ENCODE data around the gene KCNN1. TPM values are rescaled to one million over a fixed set of nuclear protein-coding genes. Genes with fewer than 3 reads are reported as not detected.

KCNN1 gene
- total and polyA plus RNA-seq, 2 of the 13 experiments (the other 11 are each of a cell fraction or from before 2014, with no cell fraction given) = 0.04 TPM; not detected in 1

GRCh38 chr19:17942181-17942580 lies 24.7 kb upstream of the KCNN1 start:
- Histone ChIP-seq H3K4me1 (ENCODE audit: insufficient read depth, low read length) (peaks cover 4% of the 10 kb centered on the region), H3K9me3 (ENCODE audit: low read length) (no peaks in the 10 kb centered on the region), H3K4me2 (ENCODE audit: low read depth, low read length) (no peak overlapping the region), H3K27me3 (ENCODE audit: control insufficient read depth in 1 of 2, insufficient read depth in 2 of 2, low read length in 2 of 2) (no peaks in the 10 kb centered on the region), H2AFZ (ENCODE audit: low read length) (no peak overlapping the region), H4K20me1 (ENCODE audit: insufficient read depth, low read length) (no peaks in the 10 kb centered on the region), H3K9ac (ENCODE audit: insufficient read depth, low read depth, low read length) (no peak overlapping the region), H3K27ac (ENCODE audit: extremely low read length, insufficient read depth, low read length) (no peak overlapping the region), H3K36me3 (replicated peaks in 1 of 2; ENCODE audit: control insufficient read depth in 1 of 2, insufficient read depth in 2 of 2, low read length in 2 of 2) (peaks cover 2 to 3% of the 10 kb centered on the region in 2 experiments; a peak in 2 of 5 replicates), H3K4me3 (replicated peaks in 1 of 3; ENCODE audit: insufficient read depth in 1 of 3, low read depth in 2 of 3, low read length in 3 of 3) (no peak overlapping the region), H3K79me2 (ENCODE audit: insufficient read depth, low read length) (no peaks in the 10 kb centered on the region)
- ChIA-PET POLR2A (no interaction called here), CTCF (ENCODE audit: low intra/inter-chr PET ratio, low total read pairs) (no interaction called here)
- BruUV-seq (replicated peaks) = no TSS peak
- FAIRE-seq (no peak), ATAC-seq (no peak), DNase-seq (ENCODE audit: low spot score) (no peak)
- intact Hi-C loops (cut with micrococcal nuclease; ENCODE audit: unreplicated experiment) (no loop called here), in situ Hi-C loops (cut with HindIII; ENCODE audit: extremely low pct_ligation_motif_present, low pct_unique_long_range_greater_than_20kb) (loop anchor here (25.0 kb wide), 1 partner anchor 120 kb away; no protein-coding TSS in a partner anchor)
- TF ChIP-seq ZNF292 (CRISPR knock-in tag; IDR thresholded peaks at IDR 0.05; ENCODE audit: borderline replicate concordance, low read depth) (no peak), ZNF205 (CRISPR knock-in tag; IDR thresholded peaks at IDR 0.05) (no peak), HNF4G (IDR thresholded peaks at IDR 0.05; ENCODE audit: borderline replicate concordance, low read depth, low read length) (no peak), HNF4G (CRISPR knock-in tag; IDR thresholded peaks at IDR 0.05; ENCODE audit: borderline replicate concordance, low read depth) (no peak), ZBTB14 (CRISPR knock-in tag; IDR thresholded peaks at IDR 0.05) (no peak), ZNF724P (CRISPR knock-in tag; IDR thresholded peaks at IDR 0.05; ENCODE audit: borderline replicate concordance) (no peak), NCOR1 (IDR thresholded peaks at IDR 0.05; ENCODE audit: borderline replicate concordance, low read length) (no peak), ZNF101 (CRISPR knock-in tag; IDR thresholded peaks at IDR 0.05; ENCODE audit: borderline replicate concordance, low read depth) (no peak), ARID3A (IDR thresholded peaks at IDR 0.05; ENCODE audit: low read depth, low read length) (no peak), RXRB (CRISPR knock-in tag; IDR thresholded peaks at IDR 0.05; ENCODE audit: borderline replicate concordance) (no peak), TBX2 (CRISPR knock-in tag; IDR thresholded peaks at IDR 0.05; ENCODE audit: borderline replicate concordance) (no peak), ZNF335 (CRISPR knock-in tag; IDR thresholded peaks at IDR 0.05) (no peak), NBN (conservative IDR thresholded peaks at IDR 0.05) (no peak), BATF2 (CRISPR knock-in tag; IDR thresholded peaks at IDR 0.05) (no peak), KDM5A (IDR thresholded peaks at IDR 0.05; ENCODE audit: borderline replicate concordance, low read length) (no peak), CCDC6 (CRISPR knock-in tag; IDR thresholded peaks at IDR 0.05) (no peak)
- 92% methylated on average over 17 of the region's 17 CpGs for WGBS (ENCODE audit: low lambda C conversion rate)
